Uterus (tissue), 4 donors: ENCODE measurements around the gene CKM. TPM values are rescaled to one million over a fixed set of nuclear protein-coding genes. Genes with fewer than 3 reads are reported as not detected.

Source experiments
- DNase-seq, 2 donors: peaks; one replicate each; pipeline ENCODE4 v3.0.0-alpha.2; 2019 to 2020
- H3K27ac ChIP-seq, 2 donors: fragments of 200-600 bp; sonication (generic); 1 replicate in 1 of 2; 2 replicates in 1 of 2; pipeline ENCODE4 v1.5.1; 2016 to 2018
- H3K27me3 ChIP-seq, 2 donors: fragments of 200-600 bp; sonication (generic); one replicate each; pipeline ENCODE4 v1.5.1; 2018 to 2019; ENCODE audit warnings: control low read depth in 1 of 2
- H3K36me3 ChIP-seq, 2 donors: fragments of 200-600 bp; sonication (generic); one replicate each; pipeline ENCODE4 v1.5.1; 2019; ENCODE audit warnings: control low read depth in 1 of 2
- H3K4me1 ChIP-seq, 2 donors: fragments of 200-600 bp; sonication (generic); one replicate each; pipeline ENCODE4 v1.5.1; 2018 to 2019; ENCODE audit warnings: control low read depth in 1 of 2
- H3K4me3 ChIP-seq, 2 donors: fragments of 200-600 bp; sonication (generic); 1 replicate in 1 of 2; 2 replicates in 1 of 2; pipeline ENCODE4 v1.5.1; 2018 to 2019; ENCODE audit warnings: mild to moderate bottlenecking in 1 of 2
- H3K9me3 ChIP-seq, 2 donors: fragments of 200-600 bp; sonication (generic); one replicate each; pipeline ENCODE4 v1.5.1; 2019; ENCODE audit warnings: control low read depth in 1 of 2
- POLR2A ChIP-seq, 2 donors: fragments of 450-650 bp; IDR thresholded peaks; one replicate each; pipeline ENCODE4 v1.6.1; 2016; ENCODE audit warnings: antibody characterized with exemption in 2 of 2, mild to moderate bottlenecking in 1 of 2, moderate library complexity in 1 of 2
- intact Hi-C: fragments of 100-400 bp; cut with DNase I; formaldehyde crosslinking; loops from one replicate; pipeline ENCODE4 v1.15.1; 2023; ENCODE audit warnings: low total_unique reads
- total RNA-seq, 4 donors: library from RNA; depleted of rRNA in 3 of 4; stranded (reverse); fragments of >200 nt in 3 of 4; gene quantifications; one replicate each; pipeline versions ENCODE4 v1.1.0 to v1.2.4, GENCODE V29; 2014 to 2023
- TF ChIP-seq, protein P1 (sequence below), 4 experiments: fragments of 200-600 bp in 2 of 4; fragments of 450-650 bp in 2 of 4; sonication (generic) in 2 of 4; IDR thresholded peaks; one replicate each; pipeline ENCODE4 v1.5.1; 2016 to 2019; ENCODE audit warnings: antibody characterized with exemption in 4 of 4, mild to moderate bottlenecking in 2 of 4, moderate library complexity in 1 of 4
- donor health status: DM: yes; HTN: yes; CAD: no.

The CKM gene
- total RNA-seq, 4 donors from 2014 or later, result 1.1 to 2.5 TPM; not detected in 2

GRCh38 chr19:45278087-45278486, 44.6 kb downstream of the CKM start:
- Histone ChIP-seq H3K36me3 (no peaks in the 10 kb centered on the region), H3K27me3 (no peaks in the 10 kb centered on the region), H3K27ac (no peak overlapping the region), H3K9me3 (no peaks in the 10 kb centered on the region), H3K4me3 (no peak overlapping the region), H3K4me1 (no peaks in the 10 kb centered on the region)
- DNase-seq, result no peak
- TF ChIP-seq POLR2A (IDR thresholded peaks at IDR 0.05), result no peak
- TF ChIP-seq, protein P1, sequence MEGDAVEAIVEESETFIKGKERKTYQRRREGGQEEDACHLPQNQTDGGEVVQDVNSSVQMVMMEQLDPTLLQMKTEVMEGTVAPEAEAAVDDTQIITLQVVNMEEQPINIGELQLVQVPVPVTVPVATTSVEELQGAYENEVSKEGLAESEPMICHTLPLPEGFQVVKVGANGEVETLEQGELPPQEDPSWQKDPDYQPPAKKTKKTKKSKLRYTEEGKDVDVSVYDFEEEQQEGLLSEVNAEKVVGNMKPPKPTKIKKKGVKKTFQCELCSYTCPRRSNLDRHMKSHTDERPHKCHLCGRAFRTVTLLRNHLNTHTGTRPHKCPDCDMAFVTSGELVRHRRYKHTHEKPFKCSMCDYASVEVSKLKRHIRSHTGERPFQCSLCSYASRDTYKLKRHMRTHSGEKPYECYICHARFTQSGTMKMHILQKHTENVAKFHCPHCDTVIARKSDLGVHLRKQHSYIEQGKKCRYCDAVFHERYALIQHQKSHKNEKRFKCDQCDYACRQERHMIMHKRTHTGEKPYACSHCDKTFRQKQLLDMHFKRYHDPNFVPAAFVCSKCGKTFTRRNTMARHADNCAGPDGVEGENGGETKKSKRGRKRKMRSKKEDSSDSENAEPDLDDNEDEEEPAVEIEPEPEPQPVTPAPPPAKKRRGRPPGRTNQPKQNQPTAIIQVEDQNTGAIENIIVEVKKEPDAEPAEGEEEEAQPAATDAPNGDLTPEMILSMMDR (IDR thresholded peaks at IDR 0.05), result no peak
- intact Hi-C loops, result no loop called here

GRCh38 chr19:45276284-45276687, 46.4 kb downstream of the CKM start:
- Histone ChIP-seq H3K27ac (no peak overlapping the region), H3K27me3 (no peaks in the 10 kb centered on the region), H3K4me3 (no peak overlapping the region), H3K36me3 (no peaks in the 10 kb centered on the region), H3K4me1 (no peaks in the 10 kb centered on the region), H3K9me3 (no peaks in the 10 kb centered on the region)
- intact Hi-C loops, result no loop called here
- DNase-seq, result no peak
- TF ChIP-seq, protein P1 (IDR thresholded peaks at IDR 0.05), result no peak
- TF ChIP-seq POLR2A (IDR thresholded peaks at IDR 0.05), result no peak

- H3K4me1 ChIP-seq, result no peaks in the 10 kb centered on the region
- no peak overlapping the region for H3K4me3 ChIP-seq
- no peak for DNase-seq
- intact Hi-C loops, result no loop called here
- no peak overlapping the region for H3K27ac ChIP-seq
- TF ChIP-seq POLR2A (IDR thresholded peaks at IDR 0.05), result no peak
- TF ChIP-seq, protein P1 (IDR thresholded peaks at IDR 0.05), result no peak
- H3K27me3 ChIP-seq, result no peaks in the 10 kb centered on the region
- no peaks in the 10 kb centered on the region for H3K36me3 ChIP-seq
- no peaks in the 10 kb centered on the region for H3K9me3 ChIP-seq
Observed at GRCh38 chr19:45275370-45275971, 47.2 kb downstream of the CKM start.

DNA sequence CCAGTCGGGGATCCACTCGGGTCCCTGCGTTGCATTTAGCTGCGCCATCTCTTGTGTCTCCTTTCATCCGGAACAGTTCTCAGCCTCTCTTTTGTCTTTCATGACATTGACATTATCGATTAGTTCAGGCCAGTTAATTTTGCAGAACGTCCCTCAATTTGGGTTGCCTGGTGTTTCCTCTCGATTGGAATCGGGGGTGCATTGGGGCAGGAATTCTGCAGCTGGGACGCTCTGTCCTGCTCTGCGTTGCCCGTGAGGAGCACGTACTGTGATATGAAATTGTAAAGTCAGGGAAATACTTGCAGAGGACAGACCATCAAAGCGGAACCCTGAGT, 49.2 kb downstream of the CKM start:
- no peaks in the 10 kb centered on the region for H3K9me3 ChIP-seq
- intact Hi-C loops, result no loop called here
- no peak overlapping the region for H3K4me3 ChIP-seq
- no peaks in the 10 kb centered on the region for H3K36me3 ChIP-seq
- H3K27me3 ChIP-seq, result no peaks in the 10 kb centered on the region
- H3K27ac ChIP-seq, result no peak overlapping the region
- TF ChIP-seq, protein P1 (IDR thresholded peaks at IDR 0.05), result no peak
- no peak for TF ChIP-seq POLR2A (IDR thresholded peaks at IDR 0.05)
- DNase-seq, result no peak
- H3K4me1 ChIP-seq, result no peaks in the 10 kb centered on the region

DNA sequence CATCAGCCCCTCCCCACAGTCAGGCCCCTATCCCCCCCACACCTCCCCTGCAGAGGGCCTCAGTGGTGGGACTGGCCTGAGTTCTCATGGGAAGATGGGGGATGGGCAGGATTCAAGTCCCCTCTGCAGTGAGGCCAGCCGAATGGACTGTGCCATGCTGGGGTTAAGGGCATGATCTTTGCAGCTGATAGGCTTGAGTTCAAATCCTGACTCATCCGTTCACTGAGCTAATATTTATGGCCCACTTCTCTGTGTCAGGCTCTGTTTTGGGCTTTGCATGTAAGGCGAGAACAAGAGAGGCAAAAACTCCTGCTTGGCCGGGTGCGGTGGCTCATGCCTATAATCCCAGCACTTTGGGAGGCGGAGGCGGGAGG, 51.0 kb downstream of the CKM start:
- no peak for TF ChIP-seq POLR2A (IDR thresholded peaks at IDR 0.05)
- TF ChIP-seq, protein P1 (IDR thresholded peaks at IDR 0.05), result no peak
- Histone ChIP-seq H3K4me3 (no peak overlapping the region), H3K4me1 (no peaks in the 10 kb centered on the region), H3K27ac (no peak overlapping the region), H3K9me3 (no peaks in the 10 kb centered on the region), H3K36me3 (no peaks in the 10 kb centered on the region), H3K27me3 (no peaks in the 10 kb centered on the region)
- intact Hi-C loops, result no loop called here
- DNase-seq, result no peak
